HL-60/S4 treated with retinoic acid at 250 ng/mL for 4 days and 3 days (cell line): ENCODE results near the gene PLCG1.

ENCODE experiments used
- in situ Hi-C: fragments of 300-500 bp; cut with MboI; formaldehyde crosslinking; loops from 2 replicates; pipeline ENCODE4 v1.7.0; 2022; ENCODE audit warnings: low sequenced_read_pairs

The PLCG1 gene

DNA sequence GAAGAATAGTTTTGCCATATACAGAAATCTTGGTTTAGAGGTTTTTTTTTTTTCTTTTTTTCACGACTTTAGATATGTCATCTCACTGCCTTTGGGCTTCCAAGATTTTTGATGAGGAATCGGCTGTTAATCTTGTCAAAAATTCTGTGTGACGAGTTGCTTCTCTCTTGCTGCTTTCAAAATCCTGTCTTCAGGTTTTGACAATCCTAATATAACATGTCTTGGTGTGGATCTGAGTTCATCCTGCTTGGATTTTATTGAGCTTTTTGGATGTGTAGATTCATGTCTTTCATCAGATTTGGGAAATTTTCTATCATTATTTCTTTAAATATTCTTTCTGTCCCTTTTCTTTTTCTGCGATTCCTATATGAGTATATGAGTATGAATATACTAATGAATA, 61.1 kb downstream of the PLCG1 start:
- in situ Hi-C loops: no loop called here

DNA sequence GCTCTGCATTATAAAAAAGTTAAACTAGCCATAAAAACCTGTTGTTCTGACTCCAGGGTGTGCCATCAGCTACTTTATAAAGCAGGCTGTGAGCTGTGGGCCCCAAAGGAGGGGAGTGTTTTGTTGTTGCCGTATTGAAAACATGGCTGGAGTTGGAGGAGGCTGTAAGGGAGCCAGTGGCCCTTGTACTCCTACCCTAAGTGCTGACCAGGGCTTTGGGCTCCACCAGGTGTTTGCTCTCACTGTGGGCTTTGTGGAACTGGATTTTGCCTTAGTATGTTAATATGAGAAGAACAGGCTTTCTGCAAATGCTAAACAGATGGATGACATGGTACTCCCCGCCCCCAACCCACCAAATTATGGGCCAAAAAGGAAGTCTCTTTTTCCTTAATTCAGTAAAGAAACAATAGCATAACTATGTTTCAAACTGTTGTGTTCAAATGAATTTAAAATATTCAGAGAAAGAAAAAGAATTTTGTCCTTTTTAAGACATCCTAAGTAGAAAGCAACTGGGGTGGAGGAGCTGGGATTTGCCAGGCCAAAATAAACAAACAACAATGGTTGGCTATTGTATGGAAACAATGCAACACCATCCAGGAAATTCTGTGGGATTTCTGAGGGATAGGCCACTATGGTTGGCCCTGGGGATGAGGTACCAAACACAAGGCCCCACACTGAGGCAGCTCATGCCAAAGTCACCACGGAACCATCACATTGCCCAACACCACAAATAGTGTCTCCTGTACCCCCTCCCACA, 63.3 kb downstream of the PLCG1 start:
- in situ Hi-C loops: no loop called here

DNA sequence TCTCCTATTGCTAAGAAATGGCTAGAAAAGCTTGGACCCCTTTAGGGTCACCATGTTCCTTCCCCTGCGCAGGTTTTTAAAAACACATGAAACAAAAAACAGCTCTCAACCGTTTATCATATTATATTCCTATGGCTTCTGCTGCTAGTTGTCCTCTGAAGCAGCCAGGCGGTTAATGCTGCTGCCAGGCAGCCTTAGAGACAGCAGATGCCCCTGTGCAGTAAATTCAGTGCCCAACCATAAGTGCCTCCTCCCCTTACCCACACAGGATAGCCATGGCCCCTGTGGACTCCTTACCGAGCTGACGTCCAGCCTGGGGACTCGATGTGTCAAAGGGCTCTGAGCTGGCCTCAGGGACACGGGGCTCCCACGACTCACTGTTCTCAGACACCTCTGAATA, 64.4 kb downstream of the PLCG1 start:
- in situ Hi-C loops: no loop called here

DNA sequence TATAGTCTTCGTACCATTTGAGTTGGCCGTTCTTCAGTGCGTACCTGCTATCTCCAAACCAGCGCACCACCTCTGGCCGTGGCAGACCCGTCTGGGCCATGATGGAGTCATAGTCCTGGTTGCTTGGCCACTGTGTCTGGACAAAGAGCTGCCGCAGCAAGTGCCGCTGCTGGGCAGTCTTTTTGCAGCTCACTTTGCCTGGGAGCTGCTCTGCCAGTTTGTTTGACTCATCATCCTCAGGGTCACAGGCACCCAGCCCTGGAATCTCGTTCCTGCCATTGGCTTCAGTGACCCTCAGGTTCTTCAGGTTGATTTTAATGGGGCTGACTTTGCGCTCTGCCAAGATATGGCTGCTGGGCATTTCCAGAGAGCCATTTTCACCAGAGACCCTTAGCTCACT, 65.1 kb downstream of the PLCG1 start:
- in situ Hi-C loops: no loop called here

DNA sequence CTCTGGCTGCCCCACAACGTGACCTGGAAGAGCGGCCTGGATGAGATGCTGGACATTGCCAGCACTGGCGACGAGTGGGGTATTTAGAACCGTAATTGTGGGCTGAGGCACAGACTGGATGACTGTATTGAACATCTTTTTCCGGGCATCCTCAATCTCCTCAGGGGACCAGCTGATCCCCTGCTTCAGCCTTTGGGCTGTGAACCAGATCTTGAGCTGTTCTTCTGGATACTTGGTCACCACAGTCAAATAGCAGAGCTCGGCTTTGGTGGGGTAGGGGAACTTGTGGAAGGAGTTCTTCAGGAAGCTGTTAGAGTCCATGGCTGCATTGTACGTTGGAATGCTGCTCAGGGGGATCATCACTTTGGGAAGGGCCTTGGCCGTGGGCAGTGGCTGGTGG, 66.3 kb downstream of the PLCG1 start:
- in situ Hi-C loops: no loop called here

DNA sequence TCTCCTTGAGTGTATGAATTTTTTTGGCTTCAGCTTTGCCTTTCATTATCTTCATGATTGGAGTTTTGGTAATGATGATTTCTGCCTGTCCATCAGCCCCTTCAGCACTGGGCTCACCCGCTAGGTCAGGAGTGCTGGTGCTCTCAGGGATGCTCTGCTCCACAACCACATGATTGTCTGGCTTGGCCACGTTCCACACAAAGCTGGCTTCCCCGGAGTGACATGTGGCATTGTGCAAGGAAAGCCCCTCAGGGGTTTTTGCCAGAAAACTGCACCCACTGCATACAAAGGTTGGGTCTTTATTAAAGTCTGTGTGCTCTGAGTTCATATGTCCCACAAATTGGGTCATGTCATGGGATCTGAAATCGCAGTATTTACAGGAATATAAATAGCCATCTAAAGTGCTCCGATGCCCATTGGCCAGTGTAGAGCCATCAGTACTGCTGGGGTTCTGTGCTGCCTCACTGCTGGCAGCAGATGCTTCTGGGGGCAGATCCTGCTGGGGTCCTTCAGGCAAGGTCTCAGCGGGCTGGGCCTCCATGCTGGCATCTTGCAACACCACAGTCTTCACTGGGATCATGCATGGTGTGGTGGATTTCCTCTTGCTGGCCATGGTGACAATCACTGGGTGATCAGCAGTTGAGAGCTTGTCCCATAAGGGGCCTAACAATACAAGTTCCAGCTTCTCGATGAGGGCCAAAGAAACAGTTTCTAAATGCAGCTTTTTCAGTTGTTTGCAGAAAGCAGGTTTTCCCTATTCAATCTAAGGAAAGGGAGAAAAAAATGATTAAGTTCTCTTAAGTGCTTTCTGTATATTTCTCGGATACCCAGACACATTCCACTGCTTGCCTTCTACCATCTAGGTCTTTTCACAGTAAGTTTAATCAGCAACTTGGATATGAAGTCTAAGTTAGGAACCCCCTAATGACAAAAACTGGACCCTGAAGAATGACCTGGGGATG, 67.2 kb downstream of the PLCG1 start:
- in situ Hi-C loops: no loop called here

DNA sequence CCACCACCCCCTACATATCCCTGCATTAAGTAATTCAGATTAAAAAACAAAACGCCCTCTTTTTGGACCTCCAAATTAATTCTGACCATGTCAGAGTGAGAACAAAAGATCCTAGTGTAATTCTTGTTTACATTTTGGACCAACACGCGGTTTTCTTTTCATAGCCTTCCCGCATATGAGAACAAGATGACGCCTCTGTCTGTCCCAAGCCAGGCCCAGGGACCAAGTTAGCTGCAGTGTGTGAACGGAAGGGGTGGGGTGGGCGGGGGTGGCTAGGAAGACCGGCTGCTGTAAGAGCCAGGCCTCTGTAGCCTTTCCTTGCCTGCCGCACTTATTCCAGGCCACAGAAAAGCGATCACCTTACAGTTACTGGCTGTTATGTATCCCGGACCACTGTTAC, 68.0 kb downstream of the PLCG1 start:
- in situ Hi-C loops: no loop called here

DNA sequence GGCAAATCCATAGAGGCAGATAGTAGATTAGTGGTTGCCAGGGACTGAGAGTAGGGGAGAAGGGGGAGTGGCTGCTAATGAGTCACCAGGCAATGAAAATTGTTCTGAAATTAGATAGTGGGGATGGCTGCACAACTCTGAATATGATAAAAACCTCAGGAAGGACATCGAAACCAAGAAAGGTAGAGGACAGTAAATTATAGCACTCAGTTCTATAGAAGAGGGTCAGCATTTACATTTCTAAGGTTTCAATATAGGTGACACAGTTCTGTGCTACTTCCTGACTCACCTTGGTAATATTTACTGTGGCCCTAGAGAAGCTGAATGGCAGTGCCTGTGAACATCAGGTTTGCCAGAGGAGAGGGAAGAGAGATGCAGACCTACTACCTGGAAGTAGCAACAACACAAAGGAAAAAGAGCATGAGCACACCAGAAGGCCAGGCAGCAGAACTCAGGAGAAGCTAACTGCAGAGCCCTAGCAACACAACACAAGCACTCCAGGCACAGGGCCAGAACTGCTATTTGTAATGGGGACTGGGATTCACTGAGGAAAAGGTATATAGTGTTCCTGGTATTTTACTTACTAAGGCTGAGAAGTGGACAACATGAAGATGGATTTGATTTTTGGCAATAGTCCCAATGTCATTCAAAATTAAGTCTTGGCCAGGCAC, 75.9 kb downstream of the PLCG1 start:
- in situ Hi-C loops: no loop called here

DNA sequence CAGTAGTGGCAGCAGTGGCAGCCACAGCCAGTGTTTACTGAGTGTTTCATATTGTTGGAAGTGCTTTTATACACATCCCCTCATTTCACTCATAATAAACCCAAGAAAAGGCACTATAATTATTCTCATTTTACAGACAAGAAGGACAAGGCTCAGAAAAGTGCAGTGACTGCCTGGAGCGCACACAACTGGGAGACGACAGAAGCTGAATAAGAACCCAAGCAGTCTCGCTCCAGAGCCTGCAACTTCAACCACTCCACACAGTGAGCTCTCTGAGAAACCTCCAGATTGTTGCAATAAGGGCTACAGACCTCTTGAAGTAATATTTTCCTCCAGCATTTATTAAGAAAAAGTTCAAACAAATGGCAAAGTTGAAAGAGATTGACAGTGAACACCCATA, 76.9 kb downstream of the PLCG1 start:
- in situ Hi-C loops: no loop called here

DNA sequence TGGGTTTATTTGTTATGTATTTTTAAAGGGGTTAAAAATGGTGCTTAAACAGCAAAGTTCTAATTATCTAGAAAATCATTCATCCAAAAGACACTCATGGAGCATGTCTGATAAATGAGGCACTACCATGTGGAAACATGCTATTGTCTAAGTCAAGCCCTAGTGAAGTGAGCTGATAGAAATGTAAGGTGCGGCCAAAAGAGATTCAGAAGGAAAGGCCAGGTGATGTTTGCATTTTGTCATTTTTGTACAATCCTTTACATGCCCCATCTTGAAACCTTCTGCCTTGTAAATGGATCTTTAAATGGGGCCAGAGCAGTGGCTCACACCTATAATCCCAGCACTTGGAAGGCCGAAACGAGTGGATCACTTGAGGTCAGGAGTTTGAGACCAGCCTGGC, 77.3 kb downstream of the PLCG1 start:
- in situ Hi-C loops: no loop called here

DNA sequence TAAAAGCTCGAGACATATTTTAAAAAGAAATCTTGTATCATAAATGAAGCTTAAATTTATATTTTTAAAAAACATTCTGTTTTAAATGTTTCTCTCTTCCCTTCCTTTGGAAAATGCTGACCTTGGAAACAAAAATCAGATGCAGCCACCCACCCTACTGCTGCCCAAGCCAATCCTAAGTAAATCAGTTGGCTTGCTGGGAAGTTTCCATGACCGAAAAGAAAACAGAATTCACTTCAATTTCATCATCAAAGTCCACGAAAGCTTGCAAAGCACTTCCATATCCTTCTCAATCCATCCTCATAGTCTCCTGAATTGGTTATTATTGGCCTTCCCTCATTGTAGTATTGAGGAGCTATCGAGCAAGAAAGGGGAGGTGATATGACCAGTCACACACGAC, 80.1 kb downstream of the PLCG1 start:
- in situ Hi-C loops: no loop called here

DNA sequence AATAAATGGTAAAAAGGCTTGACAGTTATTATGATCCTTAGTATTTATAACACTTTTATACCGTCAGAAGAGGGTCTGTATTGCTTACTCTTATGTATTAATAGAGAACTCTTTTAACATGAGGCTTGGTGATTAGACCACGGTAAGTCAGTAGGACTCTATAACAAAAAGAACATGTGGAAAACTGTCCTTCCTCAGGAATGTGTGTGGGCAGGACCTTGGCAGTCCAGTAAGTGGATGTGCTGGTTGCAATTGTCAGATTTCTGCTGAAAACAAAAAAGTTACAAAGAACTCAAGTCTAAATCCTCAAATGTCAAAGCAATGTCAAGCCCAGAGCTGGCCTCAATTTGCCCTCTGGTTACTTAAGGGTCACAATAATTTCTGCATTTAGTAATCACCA, 81.1 kb downstream of the PLCG1 start:
- in situ Hi-C loops: no loop called here

DNA sequence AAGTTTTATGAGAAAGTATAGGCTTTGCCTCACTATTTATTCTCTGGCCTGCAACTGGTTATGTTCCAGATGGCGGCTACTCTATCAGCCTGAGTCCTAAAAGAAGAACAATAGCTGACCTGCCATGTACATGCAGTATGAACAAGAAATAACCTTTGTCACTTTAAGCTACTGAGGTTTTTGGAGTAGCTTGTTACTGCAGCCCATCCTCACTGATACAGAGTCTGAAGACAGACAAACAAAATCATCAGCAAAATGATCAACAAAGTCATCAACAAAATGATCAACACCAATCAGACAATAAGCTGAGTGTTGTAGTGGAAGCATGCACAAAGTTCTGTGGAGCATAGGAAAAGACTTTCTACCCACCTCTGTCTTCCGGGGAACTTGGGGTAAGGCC, 82.5 kb downstream of the PLCG1 start:
- in situ Hi-C loops: no loop called here

DNA sequence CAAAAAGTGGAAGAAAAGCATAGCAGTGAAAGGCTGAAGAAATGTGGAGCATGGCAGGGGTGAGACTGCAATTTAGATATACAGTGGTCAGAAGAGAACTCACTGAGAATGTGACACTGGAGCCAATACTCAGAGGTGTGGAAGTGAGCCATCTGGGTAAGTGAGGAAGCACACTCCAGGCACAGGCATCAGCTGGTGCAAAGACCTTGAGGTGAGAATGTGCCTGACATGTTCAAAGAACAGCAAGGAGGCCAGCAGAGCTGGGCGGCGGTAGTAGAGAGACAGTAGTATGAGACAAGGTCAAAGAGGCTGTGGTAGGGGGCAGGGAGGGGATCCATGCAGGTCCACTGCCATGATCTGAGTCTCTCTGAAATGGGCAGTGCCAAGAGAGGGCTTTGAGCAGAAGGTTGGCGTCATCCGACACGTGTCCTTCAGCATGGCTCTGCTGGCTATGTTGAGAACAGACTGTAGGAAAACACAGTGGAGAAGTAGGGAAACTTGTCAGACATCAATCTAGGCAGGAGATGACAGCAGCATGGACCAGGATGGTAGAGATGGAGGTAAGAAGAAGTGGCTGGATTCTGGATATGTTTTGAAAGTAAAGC, 84.4 kb downstream of the PLCG1 start:
- in situ Hi-C loops: no loop called here

DNA sequence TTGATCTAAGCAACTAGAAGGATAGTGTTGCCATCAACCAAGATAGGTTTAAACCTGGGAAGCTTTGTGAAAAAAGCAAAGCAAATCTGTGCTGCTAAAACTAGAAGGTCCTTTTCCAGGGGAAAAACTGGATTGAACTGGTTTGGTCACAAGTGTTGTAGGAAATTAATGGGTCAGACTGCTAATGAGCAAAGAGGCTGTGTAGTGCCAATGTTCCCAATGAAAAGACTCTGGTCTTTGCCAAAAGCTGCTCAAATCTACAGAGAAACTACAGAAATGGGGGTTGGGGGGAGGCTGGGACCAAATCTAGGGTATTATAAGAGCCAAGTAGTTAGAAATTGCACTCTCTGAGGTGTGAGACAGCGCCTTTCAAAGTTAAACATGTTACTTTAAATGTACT, 85.0 kb downstream of the PLCG1 start:
- in situ Hi-C loops: no loop called here

DNA sequence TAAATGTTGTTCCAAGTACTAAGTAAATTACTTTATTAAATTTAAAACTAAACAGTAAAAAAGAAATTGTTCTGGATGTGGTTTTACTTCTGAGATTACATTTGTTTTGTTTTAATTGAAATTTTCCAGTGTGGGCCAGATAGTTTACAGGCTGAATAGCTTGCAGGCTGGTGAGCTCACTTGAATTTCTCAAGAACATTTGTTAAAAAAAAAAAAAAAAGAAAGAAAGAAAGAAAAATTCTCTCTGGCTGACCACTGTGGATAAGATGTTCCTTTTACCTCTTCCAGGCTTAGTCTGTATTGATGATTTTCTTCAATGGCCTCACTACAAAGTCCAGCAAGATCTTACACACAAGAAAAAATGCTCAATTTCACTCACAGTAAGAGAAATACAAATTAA, 85.4 kb downstream of the PLCG1 start:
- in situ Hi-C loops: no loop called here

DNA sequence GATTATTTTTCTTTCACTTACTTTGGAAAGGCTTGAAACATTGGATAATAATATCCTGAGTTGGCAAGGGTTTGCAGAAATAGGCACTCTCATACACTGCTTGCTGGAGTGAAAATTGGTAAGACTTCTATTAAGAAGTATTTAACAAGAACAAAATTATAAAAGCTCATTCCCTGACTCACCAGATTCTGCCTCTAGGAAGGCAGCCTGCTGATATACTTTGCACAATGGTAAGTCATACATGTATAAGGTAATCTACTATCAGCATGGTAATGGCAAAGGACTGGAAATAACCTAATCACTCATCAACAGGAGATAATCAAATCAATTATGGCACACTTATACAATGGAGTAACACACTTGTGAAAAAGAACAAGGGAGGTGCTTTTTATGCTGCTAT, 85.8 kb downstream of the PLCG1 start:
- in situ Hi-C loops: no loop called here

DNA sequence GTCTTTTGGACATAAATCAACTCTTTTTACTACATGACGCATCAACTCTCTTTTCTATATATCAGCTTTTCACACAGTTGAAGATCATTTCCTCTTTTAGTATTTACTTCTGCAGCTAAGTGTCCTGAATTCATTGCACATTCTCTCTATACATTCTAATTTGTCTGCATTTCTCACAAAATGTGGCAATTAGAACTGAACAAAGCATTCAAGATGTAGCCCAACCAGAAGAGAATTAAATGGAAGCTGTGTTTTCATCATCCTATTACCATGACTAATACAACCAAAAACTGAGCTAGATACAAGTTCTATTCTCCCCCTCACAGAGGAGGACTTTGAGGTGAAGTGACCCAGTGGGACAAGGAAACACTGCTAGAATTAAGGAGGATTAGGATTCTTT, 86.9 kb downstream of the PLCG1 start:
- in situ Hi-C loops: no loop called here

DNA sequence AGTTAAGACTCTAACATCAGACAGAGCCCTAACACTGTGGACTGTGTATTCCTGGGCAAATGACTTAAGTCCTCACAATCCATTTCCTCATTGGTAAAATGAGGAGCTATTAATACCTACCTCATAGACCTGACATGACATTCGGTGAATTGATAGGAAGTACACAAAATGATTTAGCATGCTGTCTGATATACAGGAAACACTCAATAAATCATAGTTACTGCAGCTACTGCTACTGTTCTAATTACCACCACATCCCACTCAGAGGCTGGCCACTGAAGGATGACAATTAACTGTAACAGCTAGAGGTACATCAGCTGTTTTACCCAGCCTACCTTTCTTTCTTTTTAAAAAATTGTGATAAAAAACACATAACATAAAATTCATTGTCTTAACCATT, 87.7 kb downstream of the PLCG1 start:
- in situ Hi-C loops: no loop called here

DNA sequence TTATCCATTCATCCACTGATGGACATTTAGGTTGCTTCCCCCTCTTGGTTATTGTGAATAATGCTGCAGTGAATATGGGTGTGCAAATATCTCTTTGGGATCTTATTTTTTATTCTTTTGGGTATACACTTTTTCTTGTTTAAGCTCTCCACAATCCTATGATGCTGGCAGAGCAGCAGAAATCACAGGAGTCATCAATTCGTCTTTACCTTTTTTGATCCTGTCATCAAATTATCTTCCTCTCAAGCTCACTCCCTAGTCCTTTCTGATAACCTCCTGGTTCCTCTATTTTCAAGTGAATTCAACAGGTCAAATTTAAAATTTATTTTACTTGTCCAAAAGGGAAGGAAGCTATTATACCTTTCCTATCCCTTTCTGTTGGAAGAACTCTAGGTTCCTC, 89.1 kb downstream of the PLCG1 start:
- in situ Hi-C loops: no loop called here
